T-helper 2 cell treated with Interferon-gamma antibody and Interleukin-4, amounts not matched to agents 5 μg/mL and 100 μg/mL, for 36 hours (primary cell): ENCODE measurements around the gene ZBTB37.

Source experiments
- DNase-seq: peaks from one replicate; pipeline ENCODE4 v3.0.0; 2021; ENCODE audit warnings: low spot score
- H3K27ac Mint-ChIP-seq: one replicate; pipeline ENCODE4 v1.8.0; 2021; ENCODE audit warnings: mild to moderate bottlenecking, mixed read lengths
- H3K27me3 Mint-ChIP-seq: one replicate; pipeline ENCODE4 v1.8.0; 2021; ENCODE audit warnings: low read depth, mixed read lengths
- H3K36me3 Mint-ChIP-seq: one replicate; pipeline ENCODE4 v1.8.0; 2021; ENCODE audit warnings: low read depth, mixed read lengths
- H3K4me1 Mint-ChIP-seq: one replicate; pipeline ENCODE4 v1.8.0; 2021; ENCODE audit warnings: low read depth, mixed read lengths
- H3K4me3 Mint-ChIP-seq: one replicate; pipeline ENCODE4 v1.8.0; 2022; ENCODE audit warnings: mild to moderate bottlenecking, moderate library complexity, mixed read lengths
- H3K9me3 Mint-ChIP-seq: one replicate; pipeline ENCODE4 v1.8.0; 2021; ENCODE audit warnings: mixed read lengths

The ZBTB37 gene

GRCh38 chr1:173948594-173948993 is 80.4 kb downstream of the ZBTB37 start:
- no peak overlapping the region for H3K27ac Mint-ChIP-seq
- H3K9me3 Mint-ChIP-seq, result no peaks in the 10 kb centered on the region
- DNase-seq, result no peak
- peaks cover 5% of the 10 kb centered on the region for H3K4me1 Mint-ChIP-seq
- peaks cover 38% of the 10 kb centered on the region for H3K36me3 Mint-ChIP-seq
- H3K27me3 Mint-ChIP-seq, result no peaks in the 10 kb centered on the region
- H3K4me3 Mint-ChIP-seq, result no peak overlapping the region
